Activated naive CD4-positive, alpha-beta T cell treated with anti-CD3 and anti-CD28 coated beads, Interleukin-2, amount 50 U/mL, for 24 hours (primary cell): ENCODE results near the gene KRI1.
"Not testable (repeated sequence)": the region's sequence is repeated elsewhere in the genome, so short reads cannot be mapped to it uniquely, and the experiment has no call there.

Experiments
- H3K27ac Mint-ChIP-seq: one replicate; pipeline ENCODE4 v1.8.0; 2021; ENCODE audit warnings: mild to moderate bottlenecking, mixed read lengths
- H3K27me3 Mint-ChIP-seq: one replicate; pipeline ENCODE4 v1.8.0; 2021; ENCODE audit warnings: mixed read lengths
- H3K36me3 Mint-ChIP-seq: one replicate; pipeline ENCODE4 v1.8.0; 2021; ENCODE audit warnings: mixed read lengths
- H3K4me1 Mint-ChIP-seq: one replicate; pipeline ENCODE4 v1.8.0; 2021; ENCODE audit warnings: mixed read lengths
- H3K4me3 Mint-ChIP-seq: one replicate; pipeline ENCODE4 v1.8.0; 2021; ENCODE audit warnings: mild to moderate bottlenecking, mixed read lengths
- H3K9me3 Mint-ChIP-seq: one replicate; pipeline ENCODE4 v1.8.0; 2021; ENCODE audit warnings: mixed read lengths

KRI1 gene

DNA sequence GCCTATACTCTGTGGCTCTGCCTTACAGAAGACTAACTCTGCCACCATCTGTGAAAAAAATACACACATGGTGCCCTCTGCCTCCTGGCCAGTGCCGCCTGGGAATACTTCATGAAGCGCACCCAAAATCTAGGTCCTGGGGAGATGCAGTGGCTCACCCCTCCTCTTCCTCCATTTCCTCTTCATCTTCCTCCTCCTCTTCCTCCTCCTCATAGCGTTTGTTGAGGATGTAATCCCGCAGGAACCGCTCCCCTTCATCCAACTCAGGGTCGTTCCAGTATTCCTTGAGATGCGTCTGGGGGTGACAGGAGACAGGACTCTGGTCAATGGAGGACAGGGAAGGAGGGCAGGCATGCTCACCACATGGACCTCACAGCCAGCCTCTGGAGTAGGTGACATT lies 5.7 kb downstream of the KRI1 start:
- Mint-ChIP-seq H3K27ac (peak overlapping the region; percentile 51), H3K36me3 (peaks cover 10% of the 10 kb centered on the region), H3K27me3 (no peaks in the 10 kb centered on the region), H3K4me1 (peaks cover 19% of the 10 kb centered on the region), H3K9me3 (no peaks in the 10 kb centered on the region), H3K4me3 (no peak overlapping the region)

DNA sequence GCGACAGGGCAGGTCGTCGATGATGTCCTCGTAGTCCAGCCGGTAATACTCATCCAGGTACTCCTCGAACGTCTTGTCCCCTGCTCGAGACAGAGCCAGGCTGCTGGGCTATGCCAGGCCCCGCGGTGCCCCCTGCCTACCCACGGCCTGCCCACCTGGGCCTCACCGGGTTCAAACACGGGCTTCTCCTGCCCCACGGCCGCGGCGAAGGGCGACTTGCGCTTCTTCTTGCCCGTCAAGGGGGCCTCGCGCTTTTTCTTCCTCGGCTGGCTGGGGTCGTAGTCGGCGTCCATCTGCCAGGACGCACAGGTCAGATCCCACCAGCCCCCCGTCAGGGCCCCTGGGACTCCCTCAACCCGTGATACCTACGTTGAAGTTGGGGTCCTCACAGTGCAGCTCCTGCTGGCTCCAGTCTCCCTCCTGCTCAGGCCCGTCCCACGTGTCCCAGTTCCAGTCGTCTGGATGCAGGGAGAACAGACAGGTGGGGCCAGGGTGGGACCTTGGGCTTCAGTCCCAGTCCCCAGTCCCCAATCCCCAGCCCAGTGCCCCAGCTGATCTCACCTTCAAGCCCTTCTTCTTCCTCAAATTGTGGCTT lies 8.1 kb downstream of the KRI1 start:
- H3K9me3 Mint-ChIP-seq = no peaks in the 10 kb centered on the region
- H3K4me1 Mint-ChIP-seq = peaks cover 35% of the 10 kb centered on the region
- no peak overlapping the region for H3K27ac Mint-ChIP-seq
- H3K4me3 Mint-ChIP-seq = no peak overlapping the region
- H3K36me3 Mint-ChIP-seq = peaks cover 8% of the 10 kb centered on the region
- H3K27me3 Mint-ChIP-seq = no peaks in the 10 kb centered on the region

DNA sequence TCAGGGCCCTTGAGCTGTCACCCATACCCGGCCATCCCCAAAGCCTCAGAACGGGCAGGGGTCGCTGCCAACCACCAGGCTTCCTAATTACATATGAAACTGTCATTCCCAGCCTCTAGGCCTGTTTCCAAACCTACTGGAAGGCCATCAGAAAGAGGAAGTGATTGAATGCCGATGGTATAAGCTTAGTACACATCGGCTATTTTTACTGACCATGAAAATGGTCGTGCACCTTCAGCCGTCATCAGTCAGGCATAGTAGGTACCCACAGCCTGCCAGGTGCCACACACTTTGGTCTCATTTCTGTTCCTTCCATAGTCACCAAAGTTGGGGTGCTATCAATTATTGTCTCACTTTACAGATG lies 10.2 kb downstream of the KRI1 start:
- H3K27me3 Mint-ChIP-seq = no peaks in the 10 kb centered on the region
- H3K4me3 Mint-ChIP-seq = no peak overlapping the region
- peak overlapping the region; percentile 62 for H3K27ac Mint-ChIP-seq
- H3K4me1 Mint-ChIP-seq = peaks cover 51% of the 10 kb centered on the region
- H3K9me3 Mint-ChIP-seq = no peaks in the 10 kb centered on the region
- H3K36me3 Mint-ChIP-seq = peaks cover 6% of the 10 kb centered on the region

DNA sequence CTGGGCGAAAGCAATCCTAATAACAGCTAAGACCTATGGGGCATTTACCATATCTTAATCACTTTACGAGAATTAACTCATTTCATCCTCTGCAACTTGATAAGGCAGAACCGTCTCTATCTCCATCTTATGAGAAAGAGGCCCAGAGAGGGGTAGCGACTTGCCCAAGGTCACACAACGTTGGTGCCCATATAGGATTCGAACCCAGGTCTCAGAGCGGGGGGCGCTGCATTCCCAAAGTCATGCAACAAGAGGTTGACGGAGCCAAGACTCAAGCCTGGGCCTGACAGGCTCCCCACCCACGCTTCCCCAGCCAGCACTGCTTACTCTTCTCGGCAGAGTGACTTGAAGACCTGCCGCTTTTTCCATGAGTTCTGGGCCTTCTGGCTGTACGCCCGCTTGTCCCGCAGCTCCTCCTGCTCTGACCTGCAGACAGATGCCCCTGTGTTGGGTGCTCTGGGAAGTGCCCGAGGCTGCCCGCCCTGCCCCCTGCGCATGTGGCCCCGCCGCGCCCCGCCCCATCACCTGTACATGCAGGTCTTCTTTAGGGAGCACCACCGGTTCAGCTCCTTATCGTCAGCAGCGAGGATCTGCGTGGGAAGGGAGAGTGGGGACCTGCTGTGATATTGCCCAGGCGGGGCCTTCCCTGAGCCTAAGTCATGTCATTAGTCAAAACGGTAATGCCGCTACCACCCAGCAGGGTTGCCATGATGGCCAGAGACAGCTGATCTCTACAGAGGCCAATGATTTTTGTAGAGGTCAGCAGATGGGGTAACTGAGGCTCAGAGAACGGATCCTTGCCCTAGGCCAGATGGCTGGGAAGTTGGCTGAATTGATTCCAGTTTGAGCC lies 10.8 kb downstream of the KRI1 start:
- Mint-ChIP-seq H3K9me3 (no peaks in the 10 kb centered on the region), H3K27ac (no peak overlapping the region), H3K36me3 (peaks cover 7% of the 10 kb centered on the region), H3K27me3 (no peaks in the 10 kb centered on the region), H3K4me3 (peak overlapping the region; percentile 49), H3K4me1 (peaks cover 51% of the 10 kb centered on the region)

DNA sequence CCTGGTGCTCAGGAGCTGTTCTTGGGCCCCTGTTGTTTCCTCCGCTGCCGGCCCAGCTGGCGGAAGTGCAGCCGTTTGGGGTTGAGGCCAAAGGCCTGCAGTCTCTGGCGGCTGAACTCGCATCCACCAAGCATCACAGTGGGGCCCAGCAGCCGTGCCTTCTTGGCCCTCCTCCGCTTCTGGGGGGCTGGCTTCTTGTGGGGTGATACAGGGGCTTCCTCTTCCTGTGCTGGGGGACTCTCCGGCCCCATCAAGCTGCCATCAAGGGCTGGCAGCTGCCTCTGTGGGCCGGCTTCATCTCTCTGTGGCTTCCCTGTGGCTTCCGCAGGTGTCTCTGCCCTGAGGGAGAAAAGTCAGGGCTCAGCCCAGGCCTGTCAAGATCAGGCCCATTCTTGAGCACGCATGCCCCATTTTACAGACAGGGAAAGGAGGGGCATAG lies 11.8 kb downstream of the KRI1 start:
- no peaks in the 10 kb centered on the region for H3K9me3 Mint-ChIP-seq
- H3K4me1 Mint-ChIP-seq = peaks cover 51% of the 10 kb centered on the region
- H3K36me3 Mint-ChIP-seq = peaks cover 5% of the 10 kb centered on the region
- H3K4me3 Mint-ChIP-seq = peak overlapping the region; percentile 49
- no peaks in the 10 kb centered on the region for H3K27me3 Mint-ChIP-seq
- H3K27ac Mint-ChIP-seq = peak overlapping the region; percentile 76

DNA sequence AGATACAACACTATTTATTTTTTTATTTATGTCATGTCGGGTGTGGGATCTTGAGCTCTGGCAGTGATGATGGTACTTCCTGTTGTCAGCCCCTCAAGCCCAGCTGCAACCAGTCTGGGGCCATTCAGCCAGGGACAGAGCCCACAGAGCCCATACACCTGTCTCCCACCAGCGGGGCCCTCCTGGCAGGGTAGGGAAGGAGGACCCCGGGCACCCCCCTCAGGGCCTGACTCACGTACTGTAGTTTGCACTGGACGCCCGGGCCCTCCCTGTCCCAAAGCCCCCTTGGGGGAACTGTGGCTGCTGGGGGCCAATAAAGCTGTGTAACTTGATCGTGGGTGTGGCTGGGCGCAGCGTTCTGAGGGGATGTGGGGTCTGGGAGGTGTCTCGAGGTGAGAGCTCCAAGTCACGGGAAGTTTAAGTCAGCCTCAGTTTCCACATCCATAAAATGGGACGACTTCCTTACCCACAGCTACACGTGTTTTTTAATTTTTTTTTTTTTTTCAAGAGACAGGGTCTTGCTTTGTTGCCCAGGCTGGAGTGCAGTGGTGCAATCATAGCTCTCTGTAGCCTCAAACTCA lies 12.6 kb downstream of the KRI1 start:
- Mint-ChIP-seq H3K9me3 (no peaks in the 10 kb centered on the region), H3K36me3 (peaks cover 5% of the 10 kb centered on the region), H3K27me3 (no peaks in the 10 kb centered on the region), H3K27ac (peak overlapping the region; percentile 68), H3K4me3 (peak overlapping the region; percentile 39), H3K4me1 (peaks cover 51% of the 10 kb centered on the region)

DNA sequence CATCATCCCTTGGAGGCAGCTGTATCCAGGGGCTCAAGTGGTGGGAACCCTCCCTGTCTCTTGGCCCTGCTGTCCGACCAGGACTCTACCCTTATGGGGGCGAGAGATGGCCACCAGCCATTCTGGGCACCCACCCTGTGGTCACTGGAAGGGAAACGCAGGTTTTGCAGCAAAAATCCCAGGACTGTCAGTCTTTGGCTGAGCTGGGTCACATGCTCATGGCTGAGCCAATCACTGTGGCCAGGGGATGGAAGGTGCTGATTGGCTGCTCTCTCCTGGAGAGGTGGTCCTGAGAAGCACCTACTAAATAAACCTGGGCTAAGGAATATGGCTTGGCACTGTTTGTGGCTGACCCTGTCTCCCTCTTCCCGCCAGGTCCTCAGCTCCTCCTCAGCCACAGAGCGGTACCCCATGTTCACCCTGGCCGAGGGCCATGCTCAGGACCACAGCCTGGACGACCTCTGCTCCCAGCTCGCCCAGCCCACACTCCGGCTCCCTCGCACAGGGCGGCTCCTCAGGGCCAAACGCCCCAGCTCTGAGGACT lies 13.2 kb downstream of the KRI1 start:
- no peak overlapping the region for H3K4me3 Mint-ChIP-seq
- H3K27ac Mint-ChIP-seq = peak overlapping the region; percentile 35
- no peaks in the 10 kb centered on the region for H3K27me3 Mint-ChIP-seq
- no peaks in the 10 kb centered on the region for H3K9me3 Mint-ChIP-seq
- peaks cover 51% of the 10 kb centered on the region for H3K4me1 Mint-ChIP-seq
- H3K36me3 Mint-ChIP-seq = peaks cover 5% of the 10 kb centered on the region

DNA sequence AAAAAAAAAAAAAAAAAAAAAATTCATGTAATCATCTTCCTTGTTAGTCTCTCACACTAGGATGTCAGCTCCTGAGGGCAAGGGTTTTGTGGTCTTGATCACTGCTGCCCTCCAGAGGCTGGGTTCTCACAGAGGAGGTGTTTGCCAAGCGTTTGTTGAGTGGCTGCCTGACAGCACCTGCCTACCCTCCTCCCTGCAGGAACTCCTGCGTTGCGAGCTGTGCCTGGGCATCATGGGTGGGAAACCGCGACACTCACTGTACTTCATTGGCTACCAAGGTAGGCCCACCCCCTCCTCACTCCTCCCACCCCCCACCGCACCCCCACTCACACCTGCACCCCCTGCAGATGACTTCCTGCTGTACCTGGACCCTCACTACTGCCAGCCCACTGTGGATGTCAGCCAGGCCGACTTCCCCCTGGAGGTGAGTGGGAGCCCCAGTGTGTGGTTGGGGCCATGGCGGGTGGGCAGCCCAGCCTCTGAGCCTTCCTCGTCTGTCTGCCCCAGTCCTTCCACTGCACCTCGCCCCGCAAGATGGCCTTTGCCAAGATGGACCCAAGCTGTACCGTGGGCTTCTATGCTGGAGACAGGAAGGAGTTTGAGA lies 14.0 kb downstream of the KRI1 start:
- Mint-ChIP-seq H3K27ac (peak overlapping the region; percentile 46), H3K4me1 (peaks cover 51% of the 10 kb centered on the region)

DNA sequence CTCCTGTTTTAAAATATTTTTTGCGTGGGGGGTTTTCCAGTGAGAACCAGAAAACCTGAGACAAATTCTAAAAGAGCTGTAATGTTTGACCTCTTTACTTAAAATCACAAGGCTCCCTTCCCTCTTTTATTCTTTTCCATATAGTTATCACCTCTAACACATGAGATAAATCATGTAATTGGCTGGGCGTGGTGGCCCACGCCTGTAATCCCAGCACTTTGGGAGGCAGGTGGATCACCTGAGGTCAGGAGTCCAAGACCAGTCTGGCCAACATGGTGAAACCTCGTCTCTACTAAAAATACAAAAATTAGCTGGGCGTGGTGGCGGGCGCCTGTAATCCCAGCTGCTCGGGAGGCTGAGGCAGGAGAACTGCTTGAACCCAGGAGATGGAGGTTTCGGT lies 14.8 kb downstream of the KRI1 start:
- H3K4me3 Mint-ChIP-seq, H3K36me3 Mint-ChIP-seq, H3K9me3 Mint-ChIP-seq, H3K27me3 Mint-ChIP-seq: not testable (repeated sequence)
- peak overlapping the region; percentile 76 for H3K27ac Mint-ChIP-seq
- peaks cover 47% of the 10 kb centered on the region for H3K4me1 Mint-ChIP-seq

More for the DNA sequence above, 14.0 kb downstream of the KRI1 start:
- no peak overlapping the region for H3K4me3 Mint-ChIP-seq
- H3K9me3 Mint-ChIP-seq = no peaks in the 10 kb centered on the region
- no peaks in the 10 kb centered on the region for H3K27me3 Mint-ChIP-seq
- peaks cover 5% of the 10 kb centered on the region for H3K36me3 Mint-ChIP-seq

DNA sequence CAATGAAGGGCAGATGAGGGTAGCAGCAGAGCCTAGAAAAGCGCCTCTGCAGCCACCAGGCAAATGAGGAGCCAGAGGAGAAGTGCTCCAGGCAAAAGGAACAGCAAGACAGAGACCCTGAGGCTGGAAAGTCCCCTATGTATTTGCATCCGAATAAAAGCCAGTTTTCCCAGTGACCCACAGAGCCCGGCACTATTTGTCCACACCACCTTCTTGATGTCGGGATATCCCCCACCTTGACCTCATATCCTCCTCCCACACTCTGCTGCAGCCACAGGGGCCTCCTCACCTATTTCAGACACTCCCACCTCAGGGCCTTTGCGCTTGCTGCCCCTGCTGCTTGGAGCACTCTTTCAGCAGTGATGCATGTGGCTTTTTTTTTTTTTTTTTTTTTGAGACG lies 15.5 kb downstream of the KRI1 start:
- H3K27me3 Mint-ChIP-seq = no peaks in the 10 kb centered on the region
- H3K4me3 Mint-ChIP-seq = no peak overlapping the region
- H3K27ac Mint-ChIP-seq = no peak overlapping the region
- no peaks in the 10 kb centered on the region for H3K9me3 Mint-ChIP-seq
- peaks cover 4% of the 10 kb centered on the region for H3K36me3 Mint-ChIP-seq
- H3K4me1 Mint-ChIP-seq = peaks cover 42% of the 10 kb centered on the region

DNA sequence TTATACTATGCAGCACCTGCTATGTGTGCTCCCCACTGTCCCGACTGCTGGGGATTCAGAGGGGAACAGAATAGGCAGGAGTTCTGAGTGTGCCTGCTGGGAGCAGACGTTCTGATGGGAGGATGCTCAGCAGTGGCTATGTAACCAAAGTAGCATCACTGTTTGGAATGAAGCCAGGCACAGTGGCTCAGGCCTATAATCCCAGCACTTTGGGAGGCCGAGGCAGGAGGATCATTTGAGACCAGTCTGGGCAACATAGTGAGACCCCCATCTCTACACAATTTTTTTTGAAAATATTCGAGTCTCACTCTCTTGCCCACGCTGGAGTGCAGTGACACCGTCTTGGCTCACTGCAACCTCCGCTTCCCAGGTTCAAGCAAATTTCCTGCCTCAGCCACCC lies 16.1 kb downstream of the KRI1 start:
- no peak overlapping the region for H3K4me3 Mint-ChIP-seq
- H3K27ac Mint-ChIP-seq = no peak overlapping the region
- no peaks in the 10 kb centered on the region for H3K27me3 Mint-ChIP-seq
- H3K36me3 Mint-ChIP-seq = peaks cover 4% of the 10 kb centered on the region
- H3K4me1 Mint-ChIP-seq = peaks cover 42% of the 10 kb centered on the region
- H3K9me3 Mint-ChIP-seq = no peaks in the 10 kb centered on the region

DNA sequence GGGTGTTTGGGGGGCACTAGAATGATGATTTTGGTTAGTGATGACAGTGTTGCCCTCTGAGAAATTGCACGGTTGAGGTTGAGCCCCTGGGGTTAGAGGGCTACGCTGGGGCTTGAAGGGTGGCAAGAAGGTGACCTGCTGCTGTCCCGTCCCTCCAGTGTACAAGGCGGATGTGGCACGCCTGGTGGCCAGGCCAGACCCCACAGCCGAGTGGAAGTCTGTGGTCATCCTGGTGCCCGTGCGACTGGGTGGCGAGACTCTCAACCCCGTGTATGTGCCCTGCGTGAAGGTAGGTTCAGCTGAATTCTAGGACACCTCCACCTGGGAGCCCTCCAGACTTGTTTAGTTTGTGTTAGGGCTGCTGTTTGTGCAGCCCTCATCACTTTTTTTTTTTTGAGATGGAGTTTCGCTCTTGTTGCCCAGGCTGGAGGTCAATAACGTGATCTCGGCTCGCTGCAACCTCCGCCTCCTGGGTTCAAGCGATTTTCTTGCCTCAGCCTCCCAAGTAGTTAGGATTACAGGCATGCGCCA lies 17.0 kb downstream of the KRI1 start:
- Mint-ChIP-seq H3K27ac (no peak overlapping the region), H3K4me1 (peaks cover 37% of the 10 kb centered on the region), H3K4me3 (no peak overlapping the region), H3K27me3 (no peaks in the 10 kb centered on the region), H3K9me3 (no peaks in the 10 kb centered on the region), H3K36me3 (peaks cover 4% of the 10 kb centered on the region)

DNA sequence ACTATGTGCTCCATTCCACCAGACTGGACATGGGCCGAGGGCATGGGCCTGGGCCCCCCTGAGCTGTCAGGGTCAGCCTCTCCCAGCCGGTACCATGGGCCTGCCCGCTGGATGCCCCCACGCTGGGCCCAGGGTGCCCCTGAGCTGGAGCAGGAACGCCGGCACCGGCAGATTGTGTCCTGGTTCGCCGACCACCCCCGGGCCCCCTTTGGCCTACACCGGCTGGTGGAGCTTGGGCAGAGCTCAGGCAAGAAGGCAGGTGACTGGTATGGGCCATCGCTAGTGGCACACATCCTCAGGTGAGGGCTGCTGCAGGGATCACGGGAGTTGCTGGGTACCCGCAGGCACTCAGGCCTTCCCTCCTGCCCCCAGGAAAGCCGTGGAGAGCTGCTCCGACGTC lies 19.0 kb downstream of the KRI1 start:
- Mint-ChIP-seq H3K27me3 (no peaks in the 10 kb centered on the region), H3K9me3 (no peaks in the 10 kb centered on the region), H3K36me3 (peaks cover 4% of the 10 kb centered on the region), H3K4me3 (no peak overlapping the region), H3K27ac (no peak overlapping the region), H3K4me1 (peaks cover 24% of the 10 kb centered on the region)

DNA sequence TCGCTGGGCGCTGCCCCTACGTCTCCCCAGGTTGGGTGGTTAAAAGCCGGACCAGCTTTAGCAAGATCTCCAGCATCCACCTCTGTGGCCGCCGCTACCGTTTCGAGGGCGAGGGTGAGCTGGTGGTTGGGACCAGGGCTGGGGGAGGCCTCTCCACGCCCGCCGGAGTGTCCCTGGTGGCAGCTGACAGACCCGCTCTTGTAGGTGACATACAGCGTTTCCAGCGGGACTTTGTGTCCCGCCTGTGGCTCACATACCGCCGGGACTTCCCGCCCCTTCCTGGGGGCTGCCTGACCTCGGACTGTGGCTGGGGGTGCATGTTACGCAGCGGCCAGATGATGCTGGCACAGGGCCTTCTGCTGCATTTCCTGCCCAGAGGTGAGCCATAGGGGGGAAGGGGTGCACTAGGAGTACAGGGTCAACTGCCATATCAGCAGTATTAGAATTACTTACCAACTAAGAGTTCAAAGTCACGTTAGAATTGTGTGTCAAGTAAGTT lies 21.0 kb downstream of the KRI1 start:
- no peaks in the 10 kb centered on the region for H3K9me3 Mint-ChIP-seq
- peaks cover 20% of the 10 kb centered on the region for H3K4me1 Mint-ChIP-seq
- H3K27me3 Mint-ChIP-seq = no peaks in the 10 kb centered on the region
- peak overlapping the region; percentile 85 for H3K27ac Mint-ChIP-seq
- H3K36me3 Mint-ChIP-seq = no peaks in the 10 kb centered on the region
- H3K4me3 Mint-ChIP-seq = peak overlapping the region; percentile 90

DNA sequence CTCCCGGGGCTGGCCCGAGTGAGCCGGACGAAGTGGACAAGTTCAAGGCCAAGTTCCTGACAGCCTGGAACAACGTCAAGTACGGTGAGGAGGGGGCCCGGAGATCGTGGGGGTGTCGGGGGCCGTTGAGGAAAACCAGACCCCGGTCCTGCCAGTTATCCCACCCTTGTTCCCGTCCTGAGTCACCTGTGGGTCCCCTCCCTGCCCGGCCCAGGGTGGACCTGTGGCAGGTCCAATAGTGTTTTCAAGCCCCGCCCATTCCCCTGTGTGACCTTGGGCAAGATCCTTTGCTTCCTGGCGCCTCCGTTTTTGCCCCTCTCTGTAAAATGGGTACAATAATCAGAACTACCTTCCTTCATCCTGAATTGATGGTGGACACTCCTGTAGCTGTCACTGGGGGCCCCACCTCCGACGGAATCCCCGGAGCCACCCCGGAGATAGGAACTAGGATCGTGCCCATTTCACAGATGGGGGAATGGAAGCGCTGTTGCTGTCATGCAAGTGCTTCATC lies 21.5 kb downstream of the KRI1 start:
- Mint-ChIP-seq H3K27me3 (no peaks in the 10 kb centered on the region), H3K4me3 (peak overlapping the region; percentile 90), H3K27ac (peak overlapping the region; percentile 85), H3K4me1 (peaks cover 20% of the 10 kb centered on the region), H3K36me3 (no peaks in the 10 kb centered on the region), H3K9me3 (no peaks in the 10 kb centered on the region)
